Fibroblast of pulmonary artery (primary cell): Measurements from ENCODE around the gene NBR1.
"Not testable (repeated sequence)": the region's sequence is repeated elsewhere in the genome, so short reads cannot be mapped to it uniquely, and the experiment has no call there.

ENCODE experiments used
- DNase-seq: peaks from one replicate; pipeline ENCODE4 v3.0.0-alpha.2; 2010; ENCODE audit warnings: low read depth
- H3K4me3 ChIP-seq: replicated peaks from 2 replicates; pipeline ENCODE4 v1.5.1; 2011; ENCODE audit warnings: low read depth, mild to moderate bottlenecking, control low read depth, low read length, moderate library complexity
- CTCF ChIP-seq: IDR thresholded peaks from 2 replicates; pipeline ENCODE4 v1.5.1; 2011; ENCODE audit warnings: mild to moderate bottlenecking, control low read depth, low read length, inconsistent platforms; ENCODE audit errors: missing control alignments

The NBR1 gene

GRCh38 chr17:43220511-43221125, 49.6 kb downstream of the NBR1 start:
- no peak for DNase-seq
- no peak for TF ChIP-seq CTCF
- H3K4me3 ChIP-seq: no peak overlapping the region

- no peak for TF ChIP-seq CTCF
- no peak overlapping the region for H3K4me3 ChIP-seq
- DNase-seq: no peak
Observed at GRCh38 chr17:43224146-43224705, 53.2 kb downstream of the NBR1 start.

- DNase-seq: no peak
- no peak for TF ChIP-seq CTCF
- no peak overlapping the region for H3K4me3 ChIP-seq
Observed at GRCh38 chr17:43226393-43226792, 55.4 kb downstream of the NBR1 start.

GRCh38 chr17:43228020-43228782, 57.2 kb downstream of the NBR1 start, which contains the start of gene CCDC200:
TSS of gene CCDC200 (minus strand) at chr17:43228623. CDS start at chr17:43228554, 69 bp downstream.
- not testable (repeated sequence) for DNase-seq, H3K4me3 ChIP-seq

GRCh38 chr17:43231205-43232020, 60.4 kb downstream of the NBR1 start:
- DNase-seq: not testable (repeated sequence)
- H3K4me3 ChIP-seq: peak overlapping the region; percentile 8

GRCh38 chr17:43232021-43232699, 61.1 kb downstream of the NBR1 start:
- not testable (repeated sequence) for H3K4me3 ChIP-seq, DNase-seq

GRCh38 chr17:43233263-43233662, 62.2 kb downstream of the NBR1 start:
- not testable (repeated sequence) for DNase-seq, H3K4me3 ChIP-seq

GRCh38 chr17:43233877-43234276, 62.9 kb downstream of the NBR1 start, which contains the start of gene RNU2-1:
TSS of gene RNU2-1 (minus strand) at chr17:43233977.
- not testable (repeated sequence) for H3K4me3 ChIP-seq, DNase-seq

- not testable (repeated sequence) for H3K4me3 ChIP-seq, DNase-seq
Observed at GRCh38 chr17:43239597-43239996, 68.6 kb downstream of the NBR1 start.

GRCh38 chr17:43240596-43241352, 69.8 kb downstream of the NBR1 start:
- not testable (repeated sequence) for DNase-seq, H3K4me3 ChIP-seq

GRCh38 chr17:43246456-43246855, 75.4 kb downstream of the NBR1 start:
- not testable (repeated sequence) for DNase-seq, H3K4me3 ChIP-seq
